Esophagus squamous epithelium (tissue), 5 donors: ENCODE data around the gene IYD. TPM values are rescaled to one million over a fixed set of nuclear protein-coding genes. Genes with fewer than 3 reads are reported as not detected.

Source experiments
- DNase-seq: peaks from one replicate; lab custom pipeline; 2025; lab: John Stamatoyannopoulos, UW
- H3K27ac ChIP-seq, 4 donors: fragments of 200-600 bp; sonication (generic); one replicate each; pipeline ENCODE4 v1.5.1; 2016 to 2019; ENCODE audit warnings: mild to moderate bottlenecking in 1 of 4
- H3K27me3 ChIP-seq, 4 donors: fragments of 200-600 bp; sonication (generic); 1 replicate in 3 of 4; 2 replicates in 1 of 4; pipeline versions ENCODE4 v1.5.1 to v1.6.0; 2017 to 2021; ENCODE audit warnings: antibody characterized with exemption in 1 of 4
- H3K36me3 ChIP-seq, 3 donors: fragments of 200-600 bp; sonication (generic); one replicate each; pipeline ENCODE4 v1.5.1; 2016 to 2019
- H3K4me1 ChIP-seq, 3 donors: fragments of 200-600 bp; sonication (generic); one replicate each; pipeline ENCODE4 v1.5.1; 2017 to 2019
- H3K4me3 ChIP-seq, 4 donors: fragments of 200-600 bp; sonication (generic); 1 replicate in 3 of 4; 2 replicates in 1 of 4; pipeline ENCODE4 v1.5.1; 2016 to 2019; ENCODE audit warnings: mild to moderate bottlenecking in 2 of 4, moderate library complexity in 1 of 4
- H3K9me3 ChIP-seq, 3 donors: fragments of 200-600 bp; sonication (generic); one replicate each; pipeline ENCODE4 v1.5.1; 2016 to 2019
- CTCF ChIP-seq, 6 experiments: fragments of 450-650 bp in 4 of 6; fragments of 200-600 bp in 2 of 6; sonication (generic) in 2 of 6; IDR thresholded peaks; one replicate each; pipeline ENCODE4 v1.5.1; 2016 to 2019; ENCODE audit warnings: antibody characterized with exemption in 6 of 6, mild to moderate bottlenecking in 4 of 6, moderate library complexity in 4 of 6
- POLR2A ChIP-seq, 4 donors: fragments of 450-650 bp; IDR thresholded peaks; one replicate each; pipeline ENCODE4 v1.6.1; 2017; ENCODE audit warnings: antibody characterized with exemption in 4 of 4, mild to moderate bottlenecking in 4 of 4, moderate library complexity in 3 of 4
- WGBS, 2 donors: methylation state at CpG; one replicate each; pipeline ENCODE4 v1.1.5; 2018; 5-methylcytosine and 5-hydroxymethylcytosine counted together
- intact Hi-C: fragments of 100-400 bp; cut with DNase I; formaldehyde crosslinking; loops from one replicate; pipeline ENCODE4 v1.15.0; 2022
- small RNA-seq, 4 donors: library from RNA; depleted of rRNA; stranded (forward); fragments of <200 nt; gene quantifications; one replicate each; pipeline ENCODE3, GENCODE V24; 2016
- total RNA-seq, 4 donors: library from RNA; depleted of rRNA; stranded (reverse); fragments of >200 nt; gene quantifications; one replicate each; pipeline ENCODE4 v1.1.0, GENCODE V29; 2016
- donor health status: DM: yes; HTN: yes; CAD: no.

The IYD gene
- total RNA-seq, 4 donors from 2014 or later = not detected

DNA sequence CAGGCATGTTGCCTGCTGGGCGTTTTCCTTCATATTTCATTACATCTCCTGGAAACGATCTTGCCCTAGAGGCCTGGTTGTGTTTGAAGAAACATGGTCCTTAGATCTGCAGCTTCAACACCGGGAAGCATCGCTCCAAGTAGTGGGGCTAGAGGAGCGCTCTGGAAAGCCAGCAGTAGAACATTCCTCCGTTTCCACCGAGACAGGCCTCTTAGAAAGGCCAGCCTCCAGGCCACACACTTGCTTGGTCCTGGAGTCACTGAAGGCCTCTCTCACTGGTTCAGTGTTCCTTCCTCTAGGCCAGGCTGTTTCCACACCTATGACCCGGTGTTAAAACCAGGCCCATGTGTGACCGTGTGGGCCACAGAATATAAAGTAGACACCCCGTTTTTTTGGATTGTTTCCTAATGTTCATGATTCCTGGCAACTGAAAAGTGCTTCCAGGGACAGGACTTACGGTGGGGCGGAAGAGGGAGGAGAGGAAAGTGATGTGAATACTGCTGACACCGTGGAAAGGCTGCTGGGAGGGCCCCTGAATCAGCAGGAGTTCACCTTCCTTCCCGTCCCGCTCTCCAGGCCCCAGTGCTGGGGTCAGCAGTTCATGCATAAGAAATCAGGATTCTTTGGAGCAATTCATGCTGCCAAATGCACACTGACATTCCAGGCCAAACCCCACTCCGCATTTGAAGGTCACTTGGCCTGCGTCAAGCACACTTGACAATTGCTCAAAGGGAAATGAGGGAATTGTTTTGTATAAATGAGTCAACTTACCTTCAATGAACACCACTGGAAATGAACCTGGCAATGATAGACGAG, 83.8 kb downstream of the IYD start:
- Histone ChIP-seq H3K27ac (peak overlapping the region in 3 of 4 donors; percentile 2 to 63 (median 61)), H3K36me3 (no peaks in the 10 kb centered on the region), H3K4me3 (no peak overlapping the region), H3K4me1 (no peaks in the 10 kb centered on the region), H3K27me3 (no peaks in the 10 kb centered on the region), H3K9me3 (no peaks in the 10 kb centered on the region)
- no peak for TF ChIP-seq CTCF (IDR thresholded peaks at IDR 0.05)
- TF ChIP-seq POLR2A (IDR thresholded peaks at IDR 0.05) = no peak
- 59 to 81% methylated on average over 15 to 16 of the region's 18 CpGs for WGBS, 2 donors
- DNase-seq = no peak
- intact Hi-C loops = no loop called here

GRCh38 chr6:150453357-150453756, 84.5 kb downstream of the IYD start:
- Histone ChIP-seq H3K4me3 (no peak overlapping the region), H3K27ac (peak overlapping the region in 2 of 4 donors; percentile 61 to 63), H3K9me3 (no peaks in the 10 kb centered on the region), H3K4me1 (no peaks in the 10 kb centered on the region), H3K27me3 (no peaks in the 10 kb centered on the region), H3K36me3 (no peaks in the 10 kb centered on the region)
- TF ChIP-seq POLR2A (IDR thresholded peaks at IDR 0.05) (no peak), CTCF (IDR thresholded peaks at IDR 0.05) (no peak)
- WGBS, 2 donors = 77 to 82% methylated on average over 2 of the region's 2 CpGs
- intact Hi-C loops = no loop called here
- DNase-seq = no peak

Small RNAs within 50 kb of the gene (small RNA-seq; reads per million reads assigned to genes)
- 0 to 0.15 (median 0.07) reads per million in 4 donors for gene RNU4-7P

Other genes with a start within 250 kb of the IYD start
- gene PPP1R14C, start 226.0 kb upstream of the IYD start, total RNA-seq = 10 to 100 TPM in 3 of 4 donors, 1 to 10 TPM in 1; 9.3 to 27.8 (median 21.3) TPM
- gene PLEKHG1, start 230.9 kb downstream of the IYD start, total RNA-seq = 10 to 100 TPM; 22.7 to 36.0 (median 27.6) TPM